Loucy (cell line): Measurements from ENCODE around the gene PSPN.

Source experiments
- EZH2phosphoT487 ChIP-seq: fragments of 200-600 bp; IDR thresholded peaks from 2 replicates; pipeline ENCODE4 v1.6.1; 2018; ENCODE audit warnings: antibody characterized with exemption, mild to moderate bottlenecking, moderate library complexity, borderline replicate concordance
- TF ChIP-seq, protein P1 (sequence below): fragments of 200-600 bp; sonication (generic); conservative IDR thresholded peaks from 2 replicates; pipeline ENCODE4 v1.5.1; 2014; ENCODE audit warnings: mild to moderate bottlenecking, antibody characterized with exemption, low read length

DNA sequence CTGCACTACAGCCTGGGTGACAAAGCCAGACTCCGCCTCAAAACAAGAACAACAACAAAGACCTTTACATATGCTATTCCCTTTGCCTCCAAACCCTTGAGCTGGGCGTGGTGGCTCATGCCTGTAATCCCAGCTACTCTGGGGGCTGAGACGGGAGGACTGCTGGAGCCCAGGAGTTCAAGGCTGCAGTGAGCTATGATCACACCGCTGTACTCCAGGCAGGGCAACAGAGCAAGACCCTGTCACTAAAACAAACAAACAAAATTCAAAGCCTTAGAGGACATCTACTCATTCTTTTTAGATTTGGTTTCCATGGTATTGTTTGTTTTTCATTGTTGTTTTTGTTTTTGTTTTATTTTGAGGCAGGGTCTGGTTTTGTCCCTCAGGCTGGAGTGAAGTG, 50.1 kb downstream of the PSPN start:
- TF ChIP-seq, protein P1, sequence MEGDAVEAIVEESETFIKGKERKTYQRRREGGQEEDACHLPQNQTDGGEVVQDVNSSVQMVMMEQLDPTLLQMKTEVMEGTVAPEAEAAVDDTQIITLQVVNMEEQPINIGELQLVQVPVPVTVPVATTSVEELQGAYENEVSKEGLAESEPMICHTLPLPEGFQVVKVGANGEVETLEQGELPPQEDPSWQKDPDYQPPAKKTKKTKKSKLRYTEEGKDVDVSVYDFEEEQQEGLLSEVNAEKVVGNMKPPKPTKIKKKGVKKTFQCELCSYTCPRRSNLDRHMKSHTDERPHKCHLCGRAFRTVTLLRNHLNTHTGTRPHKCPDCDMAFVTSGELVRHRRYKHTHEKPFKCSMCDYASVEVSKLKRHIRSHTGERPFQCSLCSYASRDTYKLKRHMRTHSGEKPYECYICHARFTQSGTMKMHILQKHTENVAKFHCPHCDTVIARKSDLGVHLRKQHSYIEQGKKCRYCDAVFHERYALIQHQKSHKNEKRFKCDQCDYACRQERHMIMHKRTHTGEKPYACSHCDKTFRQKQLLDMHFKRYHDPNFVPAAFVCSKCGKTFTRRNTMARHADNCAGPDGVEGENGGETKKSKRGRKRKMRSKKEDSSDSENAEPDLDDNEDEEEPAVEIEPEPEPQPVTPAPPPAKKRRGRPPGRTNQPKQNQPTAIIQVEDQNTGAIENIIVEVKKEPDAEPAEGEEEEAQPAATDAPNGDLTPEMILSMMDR: no peak
- no peak for TF ChIP-seq EZH2phosphoT487
